PFSK-1 (cell line): ENCODE results near the gene TIAL1.

Experiments
- POLR2AphosphoS5 ChIP-seq: IDR thresholded peaks from 2 replicates; pipeline ENCODE4 v1.6.1; 2012; ENCODE audit warnings: low read depth, mild to moderate bottlenecking, control low read depth, low read length, moderate library complexity
- TAF1 ChIP-seq: IDR thresholded peaks from 2 replicates; pipeline ENCODE4 v1.6.1; 2012; ENCODE audit warnings: low read length, control low read depth, borderline replicate concordance; ENCODE audit not compliant: insufficient read depth

- no peak for TF ChIP-seq TAF1
- TF ChIP-seq POLR2AphosphoS5 = no peak
These were observed 60.8 kb downstream of the TIAL1 start for GRCh38 chr10:119535837-119536507.
